Cerebellar cortex (tissue), 1 donor: ENCODE results near the gene GANAB.
"Not testable (repeated sequence)": the region's sequence is repeated elsewhere in the genome, so short reads cannot be mapped to it uniquely, and the experiment has no call there.

Experiments used
- DNase-seq: peaks from one replicate; pipeline ENCODE4 v3.0.0-alpha.2; 2015; ENCODE audit warnings: low spot score

The GANAB gene

DNA sequence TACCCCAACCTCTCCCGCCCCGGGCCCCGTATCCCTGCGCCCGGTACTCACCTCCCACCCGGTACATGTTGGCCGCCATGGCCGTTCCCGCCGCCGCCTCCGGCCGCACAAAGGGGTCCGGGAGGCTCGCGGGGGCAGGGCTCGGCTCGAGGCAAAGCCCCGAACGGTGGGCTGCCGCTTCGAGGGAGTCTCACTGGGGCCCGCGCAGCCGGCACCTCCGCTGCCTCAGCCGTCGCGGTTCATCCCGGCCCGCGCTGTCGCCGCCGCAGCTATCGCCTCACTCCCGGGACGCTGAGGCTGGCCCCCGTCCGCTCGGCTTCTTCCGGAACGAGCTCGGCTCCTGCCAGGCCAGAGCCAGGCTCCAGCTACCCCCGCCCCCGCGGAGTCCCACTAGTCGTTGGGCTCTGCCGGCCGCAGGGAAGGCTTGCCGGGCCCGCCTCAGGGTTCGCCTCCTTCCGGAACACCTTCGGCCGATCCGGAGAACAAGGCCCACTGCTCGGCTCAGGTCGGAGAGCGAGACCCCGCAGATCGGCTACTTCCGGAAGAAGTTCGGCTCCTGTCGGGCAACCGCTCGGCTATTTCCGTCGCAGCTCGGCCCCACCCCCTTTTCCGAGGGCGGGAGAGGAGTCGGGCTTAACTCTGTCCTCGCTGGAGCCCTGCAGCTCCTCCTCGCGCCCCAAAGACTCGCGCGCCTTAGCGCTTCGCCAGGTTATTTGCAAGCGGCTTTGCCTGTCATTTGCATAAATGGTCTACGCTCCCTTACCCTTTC lies 44.9 kb downstream of the GANAB start, which contains the start of gene MTA2:
Gene MTA2, minus strand, starts transcription at position 494 of the 769 bp plus-strand sequence. Its CDS starts 415 bp downstream, at position 79.
- peak; percentile 98 for DNase-seq

DNA sequence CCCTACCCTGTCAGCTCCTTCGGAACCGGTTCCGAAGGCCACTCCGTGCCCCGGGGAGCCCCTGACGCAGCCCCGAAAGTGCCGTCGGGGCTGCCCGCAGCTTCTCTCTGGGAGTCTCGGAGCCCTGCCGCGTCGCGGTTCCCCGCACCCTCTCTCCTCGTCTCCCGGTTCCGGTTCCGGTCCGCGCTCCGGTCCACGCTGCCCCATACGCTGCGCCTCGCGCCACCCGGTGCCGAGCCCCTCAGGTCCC lies 45.4 kb downstream of the GANAB start:
- no peak for DNase-seq

DNA sequence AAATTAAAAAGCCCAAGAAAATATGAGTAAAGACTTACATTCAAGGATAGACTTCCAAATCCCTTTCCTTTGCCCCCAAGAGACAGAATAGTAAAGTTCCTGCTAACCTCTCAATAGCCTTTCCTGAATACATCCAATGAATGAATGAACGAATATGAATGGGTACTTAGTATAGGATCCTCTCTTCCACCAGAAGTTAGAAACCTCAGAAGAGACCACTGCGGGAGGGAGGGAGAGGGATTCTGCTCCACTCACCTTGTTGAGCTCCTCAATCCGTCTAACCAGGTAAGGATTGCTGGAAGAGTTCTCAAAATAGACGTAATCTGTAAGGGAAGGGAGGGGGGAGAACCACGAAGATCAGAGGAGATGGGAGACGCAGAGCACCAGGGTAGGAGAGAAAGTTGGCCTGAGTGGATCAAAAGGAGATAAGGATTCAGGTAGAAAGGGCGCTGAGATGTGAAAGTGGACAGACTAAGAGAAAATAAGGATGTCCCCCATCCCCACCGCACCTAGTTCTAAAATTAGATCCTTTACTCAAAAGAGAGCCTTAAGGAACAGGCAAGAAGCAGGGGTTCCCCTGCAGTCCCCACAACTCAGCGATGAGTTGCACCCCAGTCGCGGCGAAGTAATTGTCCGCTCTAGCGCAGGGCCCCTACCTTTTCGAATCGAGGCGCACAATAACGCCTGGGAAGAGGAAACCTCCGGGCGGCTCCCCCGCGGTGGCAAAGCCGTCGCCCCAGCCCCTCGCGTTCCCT lies 45.9 kb downstream of the GANAB start:
- no peak for DNase-seq

DNA sequence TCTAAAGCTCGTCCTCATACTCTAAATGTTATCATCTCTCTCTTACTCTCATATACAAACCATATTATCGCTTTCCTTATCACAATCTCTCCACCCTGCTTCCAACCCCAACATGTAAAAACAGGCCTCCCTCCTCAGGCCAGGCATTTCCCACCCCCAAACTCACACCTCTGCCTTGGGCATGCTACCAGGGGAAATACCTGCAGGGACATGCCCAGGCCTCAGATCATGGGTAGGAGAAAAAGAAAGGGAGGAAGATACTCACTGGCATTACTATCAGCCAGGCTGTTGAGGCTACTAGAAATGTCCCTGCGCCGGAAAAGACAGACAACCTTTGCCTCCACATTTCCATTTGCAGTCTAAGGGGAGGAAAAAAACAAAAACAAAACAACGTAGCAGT lies 46.5 kb downstream of the GANAB start:
- DNase-seq: no peak

DNA sequence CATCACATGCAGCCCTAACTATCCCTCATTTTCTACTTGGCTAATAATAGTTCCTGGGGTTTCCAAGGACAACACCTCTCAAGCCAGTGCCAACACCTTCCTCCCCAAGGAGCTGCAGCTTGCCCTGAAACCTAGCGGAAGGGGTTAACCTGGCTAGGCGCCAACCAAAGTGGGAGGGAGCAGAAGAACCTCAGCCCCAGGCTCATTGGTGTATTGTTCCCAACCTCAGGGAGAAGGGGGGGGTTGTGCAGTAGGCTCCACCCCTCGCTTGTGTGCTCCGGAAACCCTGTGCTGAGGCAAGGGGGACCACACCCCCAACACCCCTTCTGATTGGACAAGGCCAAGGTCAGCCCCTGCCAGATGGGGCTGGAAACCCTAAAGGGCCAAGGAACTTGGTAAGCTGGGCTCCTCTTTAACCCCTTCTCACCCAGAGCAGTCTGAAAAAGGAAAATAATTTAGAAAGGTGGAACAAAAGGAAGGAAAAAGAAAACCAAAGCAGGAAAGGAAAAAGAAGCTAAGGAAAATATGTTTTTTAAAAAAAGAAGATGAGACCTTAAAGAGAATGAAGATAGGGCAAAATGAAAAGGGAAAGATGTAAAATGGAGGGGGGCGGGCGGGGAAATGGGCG lies 47.2 kb downstream of the GANAB start:
- peak; percentile 96 for DNase-seq

DNA sequence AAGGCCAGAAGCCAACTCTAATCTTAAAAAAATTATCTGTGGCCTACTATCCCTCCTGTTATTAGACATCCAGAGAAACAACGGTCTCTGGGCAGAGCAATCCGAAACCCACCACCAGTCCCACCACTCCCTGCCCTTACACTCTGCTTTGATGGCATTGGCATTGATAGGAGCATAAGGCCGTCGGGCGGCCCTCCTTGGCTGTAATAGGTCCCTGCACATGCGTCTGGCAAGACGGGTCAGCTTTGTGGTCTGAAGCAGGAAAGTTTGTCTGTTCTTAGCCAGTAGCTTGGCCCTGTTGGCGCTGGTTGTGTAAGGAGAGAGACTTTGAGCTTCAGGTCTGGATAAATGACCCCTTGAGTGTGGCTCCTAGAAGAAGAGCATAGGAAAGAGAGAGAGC lies 51.3 kb downstream of the GANAB start:
- DNase-seq: no peak

DNA sequence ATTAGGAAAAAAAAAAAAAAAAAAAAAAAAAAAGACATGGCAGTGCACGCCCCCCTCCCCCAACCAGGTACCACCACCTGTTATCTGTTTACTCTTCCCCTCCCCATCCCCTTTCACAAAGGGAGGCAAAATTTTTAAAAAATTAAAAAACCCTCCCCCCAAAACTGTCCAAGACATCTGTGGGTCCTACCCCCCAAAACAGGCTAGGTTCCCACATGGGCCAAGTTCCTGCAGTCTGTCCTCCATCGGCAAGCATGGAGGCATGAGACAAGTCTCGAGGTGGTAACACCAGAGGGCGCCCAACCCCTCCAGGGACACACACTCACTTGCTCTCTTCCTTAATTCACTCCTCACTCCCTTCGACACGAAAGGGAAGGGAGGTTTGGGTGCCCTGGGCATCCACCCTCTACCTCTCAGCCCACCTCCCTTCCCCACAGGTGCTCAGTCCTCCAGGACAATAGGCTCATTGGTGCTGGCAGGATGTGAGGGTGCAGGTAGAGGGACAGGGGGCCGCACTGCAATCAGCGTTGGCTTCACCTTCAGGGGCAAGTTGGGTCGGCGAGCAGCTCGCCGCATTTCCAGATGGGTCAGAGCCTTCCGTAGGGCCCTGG lies 52.9 kb downstream of the GANAB start:
- DNase-seq: peak; percentile 79

DNA sequence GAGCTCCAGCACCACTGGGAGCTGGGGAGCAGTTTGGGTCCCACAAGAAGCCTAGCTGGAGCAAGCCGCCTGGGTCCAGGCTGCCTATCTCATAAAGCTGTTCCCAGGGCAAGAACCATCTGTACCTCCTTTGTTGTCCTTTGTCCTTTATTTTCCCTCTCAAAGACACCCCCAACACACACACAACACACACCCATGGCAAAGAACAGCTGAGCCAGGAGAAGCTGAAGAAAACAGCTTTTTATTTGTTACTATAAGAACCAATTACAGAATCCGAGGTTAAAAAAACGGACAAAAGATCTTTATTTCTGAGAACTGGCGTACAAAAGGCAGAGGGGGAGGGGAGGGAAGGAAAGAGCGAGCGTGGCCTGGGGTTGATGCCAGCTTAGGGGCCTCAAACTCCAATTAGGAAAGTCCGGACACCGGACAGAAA lies 53.4 kb downstream of the GANAB start:
- no peak for DNase-seq

DNA sequence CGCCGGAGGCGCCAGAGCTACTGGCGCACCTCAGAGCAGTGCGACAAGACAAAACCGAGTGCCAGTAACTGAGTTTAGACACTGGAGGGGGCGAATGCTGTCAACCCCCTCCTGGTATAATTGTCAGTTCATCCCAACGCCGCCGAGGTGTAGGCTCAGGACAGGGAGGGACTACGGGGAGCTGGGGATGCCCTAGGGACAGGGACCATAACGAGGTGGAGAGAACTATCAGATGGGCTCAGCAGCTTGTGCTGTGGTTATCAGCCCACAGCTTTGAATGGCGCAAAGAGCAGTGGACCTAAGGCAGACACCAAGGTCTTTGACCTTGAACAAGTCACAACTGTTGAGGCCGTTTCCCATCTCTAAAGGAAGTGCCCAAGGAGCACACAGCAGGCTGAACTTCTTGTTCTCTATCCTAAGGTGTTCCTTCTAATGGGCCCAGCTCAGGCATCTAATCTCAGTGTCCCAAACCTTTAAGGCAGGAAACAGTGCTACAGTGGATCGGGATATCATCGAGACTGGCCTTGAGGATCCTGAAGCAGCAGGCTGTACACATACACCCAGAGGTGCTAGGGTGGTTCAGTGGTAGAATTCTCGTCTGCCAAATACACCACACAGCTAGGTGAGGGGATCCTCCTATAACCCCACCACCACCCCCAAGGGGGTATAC lies 54.1 kb downstream of the GANAB start:
- DNase-seq: peak; percentile 40

DNA sequence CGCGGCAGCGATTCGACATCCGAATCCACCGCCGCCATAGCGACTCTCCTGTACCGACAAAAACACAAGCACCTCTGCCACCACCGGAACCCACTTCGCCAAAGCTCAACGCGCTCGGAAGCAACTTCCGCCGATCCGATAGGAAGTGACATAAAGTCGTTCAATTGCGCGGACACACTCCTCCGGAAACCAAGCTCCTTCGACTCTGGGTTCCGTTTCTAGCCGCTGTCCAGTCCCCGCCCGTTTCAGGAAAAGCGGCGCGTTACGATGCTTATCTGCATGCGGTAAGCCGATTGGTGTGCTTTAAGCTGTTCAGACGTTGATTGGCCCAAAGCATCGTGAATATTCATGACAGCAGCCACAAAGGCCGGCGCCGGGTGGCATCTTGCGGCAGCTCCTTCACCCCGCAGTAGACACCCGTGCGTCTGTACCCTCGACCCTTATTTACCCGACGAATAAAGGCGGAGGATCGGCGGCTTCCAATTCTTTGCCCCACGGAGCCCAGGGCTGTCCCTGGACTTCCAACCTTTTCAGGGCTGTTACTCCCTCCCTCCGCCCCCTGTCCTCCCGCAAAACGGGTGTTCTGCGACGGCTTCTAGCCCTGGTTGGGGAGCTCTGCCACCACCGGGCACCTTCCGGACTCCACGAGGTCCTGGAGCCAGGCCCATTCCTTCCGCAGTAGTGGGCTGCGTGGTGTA lies 54.8 kb downstream of the GANAB start, which contains the start of gene TUT1:
Gene TUT1, minus strand, starts transcription at position 76 of the 698 bp plus-strand sequence. Its CDS starts 38 bp downstream, at position 38.
- DNase-seq: peak; percentile 100

DNA sequence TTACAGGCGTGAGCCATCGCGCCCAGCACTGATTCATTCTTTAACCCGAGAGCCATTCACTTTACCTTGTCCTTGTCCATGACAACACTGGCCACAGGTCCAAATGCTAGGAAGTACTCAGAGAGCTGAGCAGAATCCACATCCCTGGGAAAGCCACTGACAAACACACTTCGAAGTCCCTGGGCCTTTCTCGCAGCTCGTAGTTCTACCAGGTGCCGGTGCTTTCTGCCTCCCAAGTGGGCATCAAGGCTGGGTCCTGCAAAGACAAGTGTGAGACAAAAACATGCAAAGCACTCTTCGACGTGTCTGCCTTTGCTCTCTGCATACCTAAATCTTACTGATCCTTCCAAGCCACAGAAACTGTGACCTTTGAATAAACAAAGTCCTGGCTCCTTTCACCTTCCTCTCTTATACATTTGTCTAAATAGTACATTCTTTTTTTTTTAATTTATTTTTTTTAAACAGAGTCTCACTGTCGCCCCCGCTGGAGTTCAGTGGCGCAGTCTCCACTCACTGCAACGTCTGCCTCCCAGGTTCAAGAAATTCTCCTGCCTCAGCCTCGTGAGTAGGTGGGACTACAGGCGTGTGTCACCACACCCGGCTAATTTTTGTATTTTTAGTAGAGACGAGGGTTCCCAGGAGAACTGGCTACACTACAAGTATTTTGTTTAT lies 57.3 kb downstream of the GANAB start:
- no peak for DNase-seq

DNA sequence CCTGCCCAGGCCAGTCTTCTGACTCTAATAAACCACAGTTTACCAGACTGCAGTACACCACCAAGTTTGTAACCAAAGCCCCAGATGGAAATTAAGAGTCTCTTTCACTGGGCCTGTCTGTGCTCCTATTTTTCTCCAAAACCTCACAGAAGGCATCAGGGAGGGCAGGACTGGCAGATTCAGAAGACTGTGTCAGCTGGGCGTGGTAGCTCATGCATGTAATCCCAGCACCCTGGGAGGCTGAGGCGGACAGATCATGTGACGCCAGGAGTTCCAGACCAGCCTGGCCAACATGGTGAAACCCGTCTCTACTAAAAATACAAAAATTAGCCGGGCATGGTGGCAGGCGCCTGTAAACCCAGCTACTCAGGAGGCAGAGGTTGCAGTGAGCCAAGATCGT lies 61.1 kb downstream of the GANAB start:
- not testable (repeated sequence) for DNase-seq

DNA sequence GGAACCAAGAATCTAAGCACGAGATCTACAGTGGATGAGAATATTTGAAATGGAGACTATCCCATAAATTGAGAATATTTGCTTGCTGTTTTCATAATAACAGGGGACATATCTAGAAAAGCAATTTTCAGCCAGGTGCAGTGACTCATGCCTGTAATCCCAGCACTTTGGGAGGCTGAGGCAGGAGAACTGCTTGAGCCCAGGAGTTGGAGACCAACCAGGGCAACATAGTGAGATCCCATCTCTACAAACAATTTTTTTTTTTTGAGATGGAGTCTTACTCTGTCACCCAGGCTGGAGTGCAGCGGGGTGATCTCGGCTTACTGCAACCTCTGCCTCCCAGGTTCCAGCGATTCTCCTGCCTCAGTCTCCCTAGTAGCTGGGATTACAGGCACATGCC lies 64.7 kb downstream of the GANAB start:
- DNase-seq: not testable (repeated sequence)

DNA sequence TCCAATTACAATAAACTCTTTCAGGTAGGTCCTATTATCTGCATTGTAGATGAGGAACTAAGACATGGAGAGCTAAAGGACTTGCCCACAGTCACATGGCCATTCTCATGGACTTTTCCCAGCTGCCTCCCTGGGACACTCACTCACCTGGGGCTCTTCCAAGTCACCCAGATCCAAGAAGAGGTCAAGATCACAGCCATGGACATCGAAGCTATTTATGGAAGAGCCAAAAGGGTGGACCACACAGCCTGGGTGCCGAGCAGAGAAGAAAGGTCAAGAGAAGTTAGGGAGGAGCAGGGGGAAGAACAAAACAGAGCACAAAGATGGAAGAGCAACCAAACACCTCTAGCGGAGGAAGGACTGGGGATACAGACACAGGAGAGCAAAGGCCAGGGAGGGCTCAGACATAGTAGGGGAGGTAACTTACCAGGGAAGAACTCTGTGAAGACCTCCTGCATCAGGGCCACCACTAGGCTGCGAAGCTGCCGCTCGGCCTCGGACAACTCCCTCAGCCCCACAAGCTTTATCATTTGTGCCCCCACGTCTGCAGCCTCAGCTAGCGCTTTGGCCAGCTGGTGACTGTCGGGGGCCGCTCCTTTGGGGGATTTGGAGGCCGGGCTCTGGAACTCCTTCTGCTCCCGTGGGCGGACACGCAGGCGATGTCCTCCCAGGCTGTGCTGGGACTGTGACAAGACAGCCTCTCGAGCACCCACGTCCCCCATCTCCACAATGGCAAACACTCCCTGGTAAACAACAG lies 65.3 kb downstream of the GANAB start:
- no peak for DNase-seq

DNA sequence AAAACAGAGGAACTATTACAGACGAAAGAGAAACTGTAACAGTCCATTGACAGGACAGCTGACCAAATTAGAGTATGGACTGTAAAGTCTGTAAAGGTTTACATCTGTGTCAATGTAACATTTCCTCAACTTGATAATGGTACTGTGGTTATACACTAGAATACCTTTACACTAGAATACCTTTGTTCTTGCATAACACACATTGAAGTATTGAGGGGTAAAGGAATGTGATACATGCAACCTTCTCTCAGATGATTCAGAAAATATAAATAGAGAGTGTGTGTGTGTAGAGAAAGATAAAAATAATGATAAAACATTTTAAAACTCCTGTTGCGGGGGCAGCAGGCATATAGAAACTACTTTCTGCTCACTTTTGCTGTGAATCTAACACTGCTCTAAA lies 67.2 kb downstream of the GANAB start:
- no peak for DNase-seq

DNA sequence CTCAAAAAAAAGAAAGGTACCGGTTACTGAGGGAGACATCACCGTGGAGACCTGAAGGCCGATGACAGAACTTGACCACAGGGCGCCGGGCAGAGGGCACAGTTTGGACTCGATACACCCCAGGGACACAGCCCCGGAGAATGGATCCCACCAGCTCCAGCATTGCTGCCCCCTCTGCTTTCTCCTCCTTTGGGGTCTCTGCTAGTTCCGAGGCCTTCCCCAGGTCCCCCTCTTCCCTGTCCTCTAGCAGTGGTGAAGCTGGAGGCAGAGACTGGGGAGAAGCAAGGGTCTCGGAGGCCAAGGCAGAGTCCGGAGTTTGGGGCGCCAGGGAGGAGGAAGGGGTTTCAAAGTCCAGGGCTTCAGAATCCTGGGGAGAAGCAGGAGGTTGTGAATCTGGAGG lies 67.9 kb downstream of the GANAB start:
- no peak for DNase-seq

DNA sequence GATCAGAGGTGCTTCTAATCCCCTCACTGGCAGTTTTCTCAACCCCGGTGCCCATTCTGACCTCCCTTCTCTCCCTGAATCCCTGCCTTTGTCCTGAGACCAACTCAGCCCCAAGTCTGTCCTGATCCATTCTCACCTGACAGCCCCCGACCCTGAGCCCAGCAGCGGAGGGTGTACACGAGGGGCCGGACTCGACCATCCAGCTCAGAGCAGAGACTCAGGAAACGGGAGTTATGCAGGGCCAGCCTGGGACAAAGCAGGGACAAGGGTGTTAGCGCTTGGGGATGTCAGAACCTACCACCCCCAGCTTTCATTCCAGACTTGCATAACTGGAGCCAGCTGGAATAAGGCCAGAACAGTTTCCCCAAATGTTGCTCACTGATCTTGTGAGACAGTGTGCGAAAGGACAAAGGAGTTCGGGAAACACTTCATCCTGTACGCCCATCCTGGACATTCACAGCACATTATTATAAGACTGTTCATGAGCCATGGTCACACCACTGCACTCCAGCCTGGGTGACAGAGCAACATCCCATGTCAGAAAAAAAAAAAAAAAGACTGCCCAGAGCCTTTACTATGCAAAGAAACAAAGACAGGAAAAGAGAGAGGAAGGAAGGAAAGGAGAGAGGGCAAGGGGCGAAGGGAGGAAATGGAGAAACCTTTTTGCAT lies 69.2 kb downstream of the GANAB start:
- DNase-seq: no peak

DNA sequence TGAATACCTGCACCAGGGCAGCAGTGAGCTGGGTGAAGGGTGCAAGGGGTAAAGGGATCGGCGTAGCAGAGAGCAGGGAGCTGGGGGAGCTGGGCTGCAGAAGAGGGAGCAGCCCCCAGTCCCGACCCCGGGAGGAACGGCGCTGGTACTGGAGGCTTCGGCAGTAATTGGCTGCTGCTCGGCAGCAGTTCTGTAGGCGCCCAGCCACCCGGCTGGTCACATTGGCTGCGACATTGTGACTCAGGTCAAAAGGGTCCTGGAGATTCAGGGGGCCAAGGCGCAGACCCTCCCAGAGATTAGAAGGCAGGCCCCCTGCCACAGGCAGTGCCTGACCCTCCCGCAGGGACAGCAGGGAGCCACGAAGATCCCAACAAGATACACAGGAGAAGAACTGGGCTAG lies 70.6 kb downstream of the GANAB start:
- no peak for DNase-seq

DNA sequence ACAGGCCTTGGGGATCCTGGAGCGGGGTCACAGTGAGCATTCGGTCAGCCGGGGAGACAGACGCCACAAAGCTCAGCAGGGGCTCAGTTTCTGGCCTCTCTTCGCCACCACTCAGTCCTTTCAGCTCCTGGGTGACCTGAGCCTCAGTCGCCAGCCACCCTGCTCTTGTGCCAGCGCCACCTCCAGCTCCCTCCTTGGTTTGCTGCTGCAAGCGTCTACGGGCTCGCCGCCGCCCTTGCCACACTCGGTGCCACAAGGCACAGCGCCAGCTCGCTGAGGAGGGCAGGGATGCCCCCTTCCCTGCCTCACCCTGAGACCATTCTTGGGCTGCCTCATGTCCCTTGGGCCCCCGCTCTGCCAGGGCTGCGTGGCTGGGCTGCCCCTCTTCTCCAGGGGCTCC lies 71.3 kb downstream of the GANAB start:
- DNase-seq: no peak
